Hypothalamus (tissue), 51 donors: Measurements from ENCODE around the gene STK10.

Experiments used
- DNase-seq, 51 donors: peaks; one replicate each; lab custom pipeline; 2025; lab: John Stamatoyannopoulos, UW

STK10 gene

GRCh38 chr5:172064358-172064757 lies 123.7 kb downstream of the STK10 start:
- no peak for DNase-seq

DNA sequence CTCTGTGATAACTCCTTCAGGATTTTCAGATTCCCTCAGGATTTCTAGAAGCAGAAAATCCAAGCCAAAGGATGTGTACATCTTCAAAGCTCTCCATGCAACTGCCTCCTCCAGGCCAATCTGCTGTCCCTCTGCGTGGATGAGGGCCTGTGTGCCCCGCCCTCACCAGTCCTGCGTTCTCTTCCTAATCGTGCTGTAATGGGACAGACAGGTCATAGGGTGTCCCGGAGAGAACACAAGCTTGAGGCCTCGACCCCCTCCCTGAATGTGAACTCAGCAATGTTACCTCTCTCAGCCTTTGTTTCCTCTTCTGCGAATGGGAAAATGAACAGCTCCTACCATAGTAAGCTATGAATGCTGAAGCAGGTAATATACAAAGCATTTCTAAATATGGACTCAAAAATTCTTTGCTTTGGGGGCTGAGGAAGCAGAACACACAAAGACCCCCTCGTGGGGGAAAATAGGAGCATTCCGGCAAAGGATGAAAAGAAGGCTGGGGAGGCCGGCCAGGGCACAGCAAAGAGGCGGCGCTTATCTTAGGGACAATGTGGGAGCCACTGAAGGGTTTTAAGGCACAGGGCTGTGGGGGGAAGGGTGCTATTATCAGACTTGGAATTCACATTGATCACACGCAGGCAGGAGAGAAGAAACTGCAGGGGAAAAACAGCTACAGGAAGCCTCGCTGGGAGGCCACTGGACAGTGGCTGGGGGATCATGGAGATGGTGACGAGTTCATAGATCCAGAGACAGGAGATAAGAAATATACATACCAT lies 124.4 kb downstream of the STK10 start:
- DNase-seq: no peak

DNA sequence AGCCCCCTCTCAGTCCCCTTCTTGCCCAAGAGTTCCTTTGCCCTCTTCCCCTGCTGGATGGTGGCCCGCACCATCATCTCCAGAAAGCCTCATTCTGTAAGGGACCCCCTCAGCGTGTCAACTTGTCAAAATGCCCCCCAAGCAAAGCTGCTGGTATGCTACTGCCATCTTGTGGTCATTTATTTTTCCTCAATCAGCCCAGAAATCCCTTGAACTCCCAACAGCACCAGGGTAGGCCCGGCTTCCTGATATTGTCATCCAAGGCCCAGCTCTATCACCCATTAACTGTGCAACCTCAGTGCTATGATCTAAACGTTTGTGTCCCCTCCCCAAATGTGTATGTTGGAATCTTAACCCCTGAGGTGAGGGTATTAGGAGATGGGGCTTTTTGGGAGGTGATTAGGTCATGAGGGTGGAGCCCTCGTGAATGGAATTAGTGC lies 128.3 kb downstream of the STK10 start:
- DNase-seq: no peak

GRCh38 chr5:172058088-172058487 lies 129.9 kb downstream of the STK10 start:
- no peak for DNase-seq

- no peak for DNase-seq
Observed at GRCh38 chr5:172055996-172056395, 132.0 kb downstream of the STK10 start.

DNA sequence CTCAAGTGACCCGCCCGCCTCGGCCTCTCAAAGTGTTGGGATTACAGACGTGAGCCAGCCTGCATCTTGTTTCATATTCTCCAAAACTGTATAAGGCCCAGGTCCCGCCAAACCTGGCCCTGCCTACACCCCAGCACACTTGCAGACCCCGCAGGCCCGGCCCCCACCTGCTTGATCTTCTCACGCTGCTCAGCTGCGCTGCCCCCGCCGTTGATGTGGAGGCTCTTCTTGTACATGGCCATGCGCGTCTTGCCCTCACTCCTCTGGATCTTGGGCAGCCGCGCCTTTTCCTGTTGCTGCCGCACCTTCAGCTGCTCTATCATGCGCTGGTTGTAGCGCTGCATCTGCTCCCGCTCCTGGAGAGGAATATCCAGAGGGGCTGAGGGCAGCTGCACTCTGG lies 132.6 kb downstream of the STK10 start:
- DNase-seq: no peak

- DNase-seq: no peak
Observed at GRCh38 chr5:172054611-172055153, 133.3 kb downstream of the STK10 start.

DNA sequence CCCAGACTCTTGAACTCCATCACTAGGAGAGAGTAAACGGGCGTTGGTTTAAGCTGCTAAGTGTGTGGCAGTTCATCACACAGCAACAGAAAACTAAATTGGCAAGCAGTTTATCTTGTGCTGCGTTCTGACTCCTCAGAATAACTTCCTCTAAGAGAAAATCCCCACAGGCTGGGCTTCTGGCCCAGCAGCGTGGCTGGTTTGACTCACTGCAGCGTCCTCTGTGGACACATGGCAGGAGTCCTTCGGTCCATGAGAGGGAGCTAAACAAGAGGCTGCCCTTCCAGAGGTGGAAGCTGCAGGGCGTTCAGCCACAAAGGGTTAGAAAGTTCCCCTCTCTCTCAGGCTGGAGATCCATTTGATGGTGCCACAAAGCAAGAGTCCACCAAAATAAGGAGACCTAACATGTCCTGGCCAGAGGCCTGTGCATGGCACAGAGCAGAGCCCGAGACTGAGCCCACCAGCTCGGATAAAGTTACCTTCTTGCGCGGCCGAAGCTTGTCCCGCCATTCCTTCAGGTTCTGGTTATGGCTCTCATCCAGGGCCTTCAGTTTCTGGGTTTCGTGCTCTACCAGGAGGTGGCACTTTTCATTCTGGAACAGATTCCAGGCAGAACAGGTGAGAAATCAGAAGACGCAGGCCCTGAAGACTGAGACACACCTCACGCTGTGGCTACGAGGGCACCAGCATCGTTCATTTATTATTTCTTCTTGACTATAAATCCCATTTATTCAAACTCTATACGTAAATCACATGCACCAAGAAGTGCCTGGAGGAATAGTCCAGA lies 135.4 kb downstream of the STK10 start:
- peak in 2 of 51 donors; percentile 9 to 20 for DNase-seq

- no peak for DNase-seq
Observed at GRCh38 chr5:172051643-172052339, 136.2 kb downstream of the STK10 start.

DNA sequence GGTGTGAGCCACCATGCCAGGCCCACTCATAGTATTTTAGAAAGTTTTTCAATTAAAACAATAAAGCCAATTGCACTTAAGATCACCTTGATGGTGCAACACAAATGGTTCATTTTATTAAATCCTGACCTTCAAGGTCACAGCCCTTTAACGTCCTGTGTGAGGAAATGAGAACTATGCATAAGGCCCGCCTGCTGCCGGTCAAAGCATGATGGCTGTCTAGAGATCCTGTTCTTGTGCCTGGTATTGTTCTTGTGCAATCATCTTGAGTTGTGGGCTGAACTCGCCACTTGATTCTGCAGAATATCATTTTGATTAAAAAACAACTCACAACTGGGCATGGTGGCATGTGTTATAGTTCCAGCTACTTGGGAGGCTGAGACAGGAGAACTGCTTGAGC lies 137.9 kb downstream of the STK10 start:
- DNase-seq: no peak

GRCh38 chr5:172049226-172049796 lies 138.7 kb downstream of the STK10 start:
- DNase-seq: peak in 1 of 51 donors; percentile 45

DNA sequence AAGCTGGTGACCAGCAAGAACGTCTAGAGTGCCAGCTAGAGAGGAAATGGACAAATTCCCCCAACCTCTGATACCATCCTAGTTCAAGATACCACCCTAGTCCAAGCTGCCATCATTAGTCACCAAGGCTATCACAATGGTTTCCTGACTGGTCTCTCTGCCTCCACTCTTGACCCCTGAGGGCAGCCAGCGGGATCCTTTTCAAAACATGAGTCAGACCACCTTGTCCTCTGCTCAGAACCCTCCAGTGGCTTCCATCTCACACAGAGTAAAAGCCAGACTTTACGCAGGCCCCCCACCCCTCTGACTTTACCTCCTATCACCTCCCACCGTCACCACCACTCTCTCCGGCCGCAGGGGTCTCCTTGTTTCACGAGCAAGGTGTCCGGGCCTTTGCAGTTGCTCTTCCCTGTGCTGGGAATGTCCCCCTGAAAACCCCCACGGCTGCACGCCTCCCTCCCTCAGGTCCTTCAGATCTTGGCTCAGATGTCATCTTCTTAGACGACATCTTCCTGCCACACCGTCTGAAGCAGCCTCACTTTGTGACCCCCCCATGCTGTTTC lies 139.4 kb downstream of the STK10 start:
- no peak for DNase-seq

GRCh38 chr5:172048170-172048422 lies 139.9 kb downstream of the STK10 start:
- DNase-seq: no peak

- DNase-seq: no peak
Observed at GRCh38 chr5:172046593-172046992, 141.4 kb downstream of the STK10 start.

DNA sequence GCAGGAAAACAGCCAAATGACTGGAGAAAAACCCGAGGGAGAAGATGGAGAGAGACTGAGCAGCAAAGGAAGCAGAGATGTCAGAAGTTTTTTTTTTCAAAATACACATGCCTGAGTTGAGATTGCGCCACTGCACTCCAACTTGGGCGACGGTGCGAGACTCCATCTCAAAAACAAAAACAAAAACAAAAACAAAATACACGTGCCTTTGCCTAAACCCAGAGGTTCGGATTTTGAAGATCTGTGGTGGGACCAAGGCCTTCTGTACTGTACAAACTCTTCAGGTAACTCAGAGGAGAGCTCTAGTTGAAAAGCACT lies 142.8 kb downstream of the STK10 start:
- DNase-seq: no peak

DNA sequence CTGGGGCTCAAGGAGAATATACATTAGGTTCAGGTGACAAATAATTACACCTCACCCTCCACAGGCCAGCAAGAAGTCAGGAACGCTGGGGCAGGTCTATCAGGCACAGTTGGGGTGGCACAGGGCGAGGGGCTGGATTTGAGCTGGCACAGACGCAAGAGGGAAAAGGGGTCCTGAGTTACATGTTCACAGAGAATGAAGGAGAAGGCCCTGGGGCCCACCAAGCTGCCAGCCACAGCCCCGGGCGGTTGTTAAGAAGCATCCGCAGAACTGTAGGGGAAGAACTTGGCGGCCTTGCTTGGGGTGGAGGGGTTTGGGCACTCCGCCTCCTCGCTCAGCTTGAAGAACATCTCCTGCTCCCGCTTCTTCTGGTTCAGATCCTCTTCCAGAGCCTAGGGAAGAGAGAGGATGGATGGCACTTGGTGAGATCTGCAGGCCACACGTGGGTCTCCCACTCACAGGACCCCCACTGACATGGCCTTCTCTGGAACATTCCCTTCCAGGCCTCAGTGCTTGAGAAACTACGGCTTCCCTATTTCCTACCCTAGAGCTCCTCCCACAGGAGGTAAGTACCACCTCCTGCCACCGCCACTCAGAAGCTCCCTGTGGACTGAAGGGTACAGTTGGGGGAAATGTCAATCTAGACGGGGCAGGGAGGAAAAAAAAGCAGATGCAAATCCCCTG lies 143.3 kb downstream of the STK10 start:
- no peak for DNase-seq

- DNase-seq: no peak
Observed at GRCh38 chr5:172043865-172044264, 144.2 kb downstream of the STK10 start.

DNA sequence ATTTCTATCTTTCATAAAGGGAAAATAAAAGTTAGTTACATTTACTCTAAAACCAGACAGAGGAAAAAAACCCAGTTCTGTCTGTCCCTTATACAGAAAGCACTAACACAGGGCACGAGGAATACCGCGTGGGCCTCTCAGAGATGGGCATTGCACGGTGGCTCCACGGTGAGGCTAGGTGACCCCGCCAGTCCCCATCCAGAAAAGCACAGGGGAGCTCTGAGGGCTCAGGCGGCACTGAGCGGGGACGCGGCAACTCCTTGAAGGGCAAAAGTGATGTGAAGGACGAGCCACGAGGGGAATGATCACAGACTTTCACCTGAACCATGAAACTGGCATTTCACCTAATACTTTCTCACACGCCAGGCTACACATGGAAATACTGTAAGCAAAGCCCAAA lies 145.8 kb downstream of the STK10 start:
- DNase-seq: no peak

DNA sequence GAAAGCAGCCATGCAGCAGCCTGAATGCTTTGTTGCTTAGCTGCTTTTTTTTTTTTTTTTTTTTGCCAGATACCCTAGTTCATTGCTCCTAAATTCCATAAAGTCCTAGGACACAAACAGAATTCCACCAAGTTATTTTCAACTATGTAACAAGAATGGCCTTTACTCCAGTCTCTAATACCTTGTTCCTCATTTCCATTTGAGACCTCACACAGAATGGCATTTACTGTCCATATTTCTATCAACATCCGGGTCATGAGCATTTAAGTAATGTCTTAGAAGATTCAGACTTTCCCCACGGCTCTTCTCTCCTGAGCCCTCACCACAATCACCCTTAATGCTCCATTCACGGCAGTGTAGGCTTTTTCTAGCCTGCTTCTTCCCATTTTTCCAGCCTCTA lies 149.9 kb downstream of the STK10 start:
- DNase-seq: no peak

DNA sequence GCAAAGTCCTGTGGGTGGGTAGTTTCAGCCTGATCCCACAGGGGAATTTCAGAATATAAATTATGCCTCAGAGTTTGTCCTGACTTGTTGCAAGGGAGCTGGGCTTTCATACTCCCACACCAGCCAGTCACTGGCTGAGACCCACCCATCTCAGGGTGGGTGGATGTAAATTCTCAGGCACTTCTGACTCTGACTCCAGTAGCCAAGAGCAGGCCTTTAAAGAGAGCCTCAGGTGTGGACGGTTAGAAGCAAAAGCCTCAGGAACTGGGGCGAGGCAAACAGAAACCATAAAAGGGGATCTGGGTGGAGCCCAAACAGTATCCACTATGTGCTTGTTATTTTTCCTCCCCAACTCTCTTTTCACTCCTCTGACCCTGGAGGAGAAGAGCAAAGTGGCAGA lies 153.0 kb downstream of the STK10 start:
- no peak for DNase-seq
